Dedifferentiated amniotic fluid mesenchymal stem cell (primary cell): Measurements from ENCODE around the gene CCDC102B.

Experiments
- DNase-seq: peaks from one replicate; pipeline ENCODE4 v3.0.0-alpha.2; 2016; ENCODE audit errors: extremely low spot score

CCDC102B gene

GRCh38 chr18:69082499-69082898 is 284.6 kb downstream of the CCDC102B start:
- DNase-seq, result no peak

- DNase-seq, result no peak
Measured at GRCh38 chr18:69085951-69086350, 288.1 kb downstream of the CCDC102B start.

- no peak for DNase-seq
Measured at GRCh38 chr18:69088973-69089372, 291.1 kb downstream of the CCDC102B start.

GRCh38 chr18:69097349-69097748 is 299.5 kb downstream of the CCDC102B start:
- no peak for DNase-seq

GRCh38 chr18:69102959-69103358 is 305.1 kb downstream of the CCDC102B start:
- no peak for DNase-seq
